H1 (cell line): ENCODE data around the gene GON4L. TPM values are rescaled to one million over a fixed set of nuclear protein-coding genes. Genes with fewer than 3 reads are reported as not detected.

ENCODE experiments used
- CTCF ChIA-PET: fragments of 300-600 bp; sonication (Branson Sonifier 250); formaldehyde crosslinking; loops from one replicate; lab custom pipeline; 2021; ENCODE audit not compliant: partially characterized antibody; lab: Charles Lee
- POLR2A ChIA-PET: fragments of 300-600 bp; sonication (Branson Sonifier 250); formaldehyde crosslinking; loops from one replicate; lab custom pipeline; 2021; ENCODE audit warnings: inconsistent platforms; ENCODE audit not compliant: partially characterized antibody; lab: Charles Lee
- DNase-seq, 2 experiments: peaks; one replicate each; pipeline versions ENCODE4 v3.0.0 to v3.0.0-alpha.2; 2010 to 2022; ENCODE audit warnings: low spot score in 2 of 2, low read depth in 1 of 2, mixed read lengths in 1 of 2
- FAIRE-seq: peaks from 2 replicates; lab custom pipeline; 2011; peaks lifted over from hg19 to GRCh38; lab: Jason Lieb, UNC
- H2AFZ ChIP-seq: 2 replicates; pipeline ENCODE4 v1.8.1; 2012; ENCODE audit warnings: low read length, inconsistent platforms
- H2AK5ac ChIP-seq: 2 replicates; pipeline ENCODE4 v1.6.1; 2013; ENCODE audit warnings: low read depth, low read length
- H2BK120ac ChIP-seq: replicated peaks from 2 replicates; pipeline ENCODE3; 2013; ENCODE audit warnings: low read depth, low read length, inconsistent platforms
- H2BK12ac ChIP-seq: 2 replicates; pipeline ENCODE4 v1.6.1; 2013; ENCODE audit warnings: low read depth, low read length
- H2BK15ac ChIP-seq: 2 replicates; pipeline ENCODE4 v1.6.1; 2013; ENCODE audit warnings: low read length
- H2BK20ac ChIP-seq: 2 replicates; pipeline ENCODE4 v1.6.1; 2013; ENCODE audit warnings: low read length
- H2BK5ac ChIP-seq: 2 replicates; pipeline ENCODE4 v1.6.1; 2013; ENCODE audit warnings: low read depth, low read length
- H3K14ac ChIP-seq: 2 replicates; pipeline ENCODE4 v1.6.1; 2013; ENCODE audit warnings: inconsistent platforms; ENCODE audit not compliant: insufficient read length
- H3K18ac ChIP-seq: 2 replicates; pipeline ENCODE4 v1.6.1; 2013; ENCODE audit warnings: low read length; ENCODE audit errors: extremely low read depth
- H3K23ac ChIP-seq: 2 replicates; pipeline ENCODE4 v1.6.1; 2013; ENCODE audit warnings: inconsistent platforms; ENCODE audit not compliant: insufficient read length
- H3K23me2 ChIP-seq: 2 replicates; pipeline ENCODE4 v1.6.1; 2013; ENCODE audit warnings: low read depth, low read length
- H3K27ac ChIP-seq: 2 replicates; pipeline ENCODE4 v1.6.1; 2011; ENCODE audit warnings: low read depth, low read length, inconsistent platforms
- H3K27me3 ChIP-seq, 4 experiments: replicated peaks in 1 of 4; 1 replicate in 1 of 4; 2 replicates in 3 of 4; pipeline versions ENCODE4 v1.6.1 to v1.8.1; 2011 to 2013; ENCODE audit warnings: low read length in 3 of 4, mild to moderate bottlenecking in 3 of 4, inconsistent platforms in 2 of 4, mixed read lengths in 2 of 4, moderate library complexity in 1 of 4; ENCODE audit not compliant: control insufficient read depth in 3 of 4, insufficient read depth in 3 of 4; ENCODE audit errors: extremely low read depth in 1 of 4
- H3K36me3 ChIP-seq, 4 experiments: 2 replicates each; pipeline versions ENCODE4 v1.6.1 to v1.8.1; 2011 to 2013; ENCODE audit warnings: mild to moderate bottlenecking in 4 of 4, low read length in 3 of 4, moderate library complexity in 2 of 4, control low read depth in 1 of 4, inconsistent platforms in 1 of 4; ENCODE audit not compliant: insufficient read depth in 4 of 4, control insufficient read depth in 2 of 4
- H3K4ac ChIP-seq: replicated peaks from 2 replicates; pipeline ENCODE3; 2013; ENCODE audit warnings: low read length, low read depth, mixed read lengths, inconsistent platforms; ENCODE audit not compliant: insufficient read length
- H3K4me1 ChIP-seq, 4 experiments: replicated peaks in 1 of 4; 1 replicate in 1 of 4; 2 replicates in 3 of 4; pipeline versions ENCODE4 v1.6.1 to v1.8.1; 2011 to 2013; ENCODE audit warnings: low read length in 3 of 4, inconsistent platforms in 2 of 4, mixed read lengths in 1 of 4; ENCODE audit not compliant: insufficient read depth in 4 of 4, control insufficient read depth in 3 of 4
- H3K4me2 ChIP-seq, 2 experiments: 2 replicates each; pipeline versions ENCODE4 v1.6.1 to v1.8.1; 2011 to 2013; ENCODE audit warnings: low read depth in 2 of 2, low read length in 2 of 2, control low read depth in 1 of 2, inconsistent platforms in 1 of 2, mild to moderate bottlenecking in 1 of 2; ENCODE audit not compliant: insufficient read depth in 1 of 2
- H3K4me3 ChIP-seq, 4 experiments: fragments of 200-600, 300-600 bp in 1 of 4; sonication (generic), shearing (Covaris generic), sonication (Bioruptor Twin) in 1 of 4; 2 replicates each; pipeline versions ENCODE4 v1.5.1 to v1.8.1; 2011 to 2016; ENCODE audit warnings: low read length in 4 of 4, low read depth in 3 of 4, control low read depth in 2 of 4, inconsistent platforms in 2 of 4, mild to moderate bottlenecking in 2 of 4, mixed read lengths in 1 of 4, moderate library complexity in 1 of 4; ENCODE audit not compliant: insufficient read depth in 2 of 4; ENCODE audit errors: extremely low read depth in 1 of 4
- H3K56ac ChIP-seq: replicated peaks from 2 replicates; pipeline ENCODE3; 2013; ENCODE audit warnings: low read depth, mild to moderate bottlenecking, mixed read lengths, low read length, inconsistent platforms; ENCODE audit not compliant: insufficient read length
- H3K79me1 ChIP-seq: 2 replicates; pipeline ENCODE4 v1.6.1; 2013; ENCODE audit warnings: low read depth, low read length, control low read depth
- H3K79me2 ChIP-seq, 2 experiments: 2 replicates each; pipeline versions ENCODE4 v1.6.1 to v1.8.1; 2012 to 2013; ENCODE audit warnings: low read length in 2 of 2, mild to moderate bottlenecking in 2 of 2, inconsistent platforms in 1 of 2; ENCODE audit not compliant: insufficient read depth in 2 of 2, control insufficient read depth in 1 of 2
- H3K9ac ChIP-seq, 4 experiments: replicated peaks in 1 of 4; 1 replicate in 1 of 4; 2 replicates in 3 of 4; pipeline versions ENCODE4 v1.6.1 to v1.8.1; 2011 to 2013; ENCODE audit warnings: low read depth in 3 of 4, low read length in 3 of 4, control low read depth in 2 of 4, mild to moderate bottlenecking in 2 of 4, moderate library complexity in 2 of 4, inconsistent platforms in 1 of 4; ENCODE audit errors: extremely low read depth in 1 of 4
- H3K9me3 ChIP-seq, 2 experiments: 2 replicates each; pipeline versions ENCODE4 v1.6.1 to v1.8.1; 2012 to 2013; ENCODE audit warnings: mild to moderate bottlenecking in 2 of 2, moderate library complexity in 2 of 2, control low read depth in 1 of 2, inconsistent platforms in 1 of 2, low read depth in 1 of 2, low read length in 1 of 2, mixed read lengths in 1 of 2; ENCODE audit not compliant: insufficient read depth in 2 of 2
- H4K20me1 ChIP-seq, 2 experiments: replicated peaks in 1 of 2; 2 replicates each; pipeline versions ENCODE3 to v1.8.1; 2011 to 2013; ENCODE audit warnings: inconsistent platforms in 2 of 2, low read length in 2 of 2, mild to moderate bottlenecking in 1 of 2; ENCODE audit not compliant: insufficient read depth in 2 of 2, control insufficient read depth in 1 of 2
- H4K5ac ChIP-seq: 2 replicates; pipeline ENCODE4 v1.6.1; 2013; ENCODE audit warnings: low read length, low read depth, mixed read lengths, inconsistent platforms; ENCODE audit not compliant: insufficient read length
- H4K8ac ChIP-seq: 2 replicates; pipeline ENCODE4 v1.8.0; 2013; ENCODE audit warnings: mild to moderate bottlenecking, moderate library complexity, low read length, inconsistent platforms; ENCODE audit not compliant: insufficient read depth; ENCODE audit errors: extremely low read depth
- H4K91ac ChIP-seq: replicated peaks from 2 replicates; pipeline ENCODE3; 2013; ENCODE audit warnings: low read length, mixed read lengths, inconsistent platforms; ENCODE audit not compliant: insufficient read length
- ASH2L ChIP-seq: fragments of 200-600, 300-600 bp; sonication (generic); IDR thresholded peaks from one replicate; pipeline ENCODE4 v1.7.1; 2017; ENCODE audit warnings: low read length
- JUN ChIP-seq: IDR thresholded peaks from 2 replicates; pipeline ENCODE4 v1.6.1; 2011; ENCODE audit warnings: low read depth, mild to moderate bottlenecking, improper control_type of control experiment, low read length
- KDM1A ChIP-seq: fragments of 200-600, 300-600 bp; sonication (generic); IDR thresholded peaks from 2 replicates; pipeline ENCODE4 v1.7.1; 2016; ENCODE audit warnings: mild to moderate bottlenecking, low read length, borderline replicate concordance
- MAFK ChIP-seq: IDR thresholded peaks from 2 replicates; pipeline ENCODE4 v1.6.1; 2012; ENCODE audit warnings: low read depth, mild to moderate bottlenecking, improper control_type of control experiment, low read length
- WGBS, 2 experiments: shearing (Covaris generic) in 1 of 2; methylation state at CpG; one replicate each; pipeline versions ENCODE4 v1.1.6 to v1.1.7; 2013 to 2015; ENCODE audit warnings: low lambda C conversion rate in 2 of 2, mixed read lengths in 2 of 2, inconsistent platforms in 1 of 2, low coverage in 1 of 2, missing lambda C conversion rate in 1 of 2; ENCODE audit not compliant: insufficient replicate concordance in 2 of 2, insufficient coverage in 1 of 2, insufficient read length in 1 of 2; ENCODE audit errors: extremely low coverage in 1 of 2, missing lambda C conversion rate in 1 of 2; 5-methylcytosine and 5-hydroxymethylcytosine counted together
- polyA plus RNA-seq, 7 experiments: library from polyadenylated mRNA; depleted of rRNA in 3 of 7; stranded (reverse) in 5 of 7; unstranded in 2 of 7; fragments of >200 nt in 5 of 7; fragments of 200-250 nt in 2 of 7; gene quantifications; 1 replicate in 5 of 7; 2 replicates in 1 of 7; 4 replicates in 1 of 7; pipeline versions ENCODE4 v1.2.1 to v1.2.3, GENCODE V29; 2011 to 2013; ENCODE audit warnings: missing spikeins in 2 of 7, mixed read lengths in 2 of 7
- total RNA-seq: library from RNA; stranded (reverse); fragmentation: NEBNext Ultra II Directional; extraction: Animal tissue kit (Norgen Biotek cat#: 25700); gene quantifications from 2 replicates; pipeline ENCODE4 v1.2.1, GENCODE V29; 2021

Gene GON4L
- total and polyA plus RNA-seq, 2 of the 8 experiments (the other 6 are each of a cell fraction or from before 2014, with no cell fraction given): 26.2 to 52.1 TPM

- Histone ChIP-seq H2BK12ac (no peak overlapping the region), H3K36me3 (no peaks in the 10 kb centered on the region), H3K4me2 (peak overlapping the region; percentile 56 to 81; a peak in 3 of 4 replicates), H2BK120ac (no peak overlapping the region), H3K27me3 (no peaks in the 10 kb centered on the region), H3K56ac (no peak overlapping the region), H2AFZ (peak overlapping the region; percentile 56), H3K79me2 (peaks cover 0 to 10% of the 10 kb centered on the region in 2 experiments; a peak in 2 of 4 replicates), H3K9me3 (no peaks in the 10 kb centered on the region), H3K23ac (no peak overlapping the region), H3K9ac (peak overlapping the region; percentile 43 to 87 (median 72); a peak in 6 of 7 replicates), H4K8ac (no peak overlapping the region), H4K20me1 (peaks cover 0 to 2% of the 10 kb centered on the region in 2 experiments), H3K18ac (no peak overlapping the region), H3K79me1 (peaks cover 3% of the 10 kb centered on the region; the same call in 1 of the 2 replicates), H3K4me3 (peak overlapping the region in 2 of 4 experiments; percentile 43 to 68; a peak in 3 of 8 replicates), H4K91ac (no peak overlapping the region), H2BK5ac (no peak overlapping the region), H2AK5ac (no peak overlapping the region), H3K4ac (no peak overlapping the region), H2BK15ac (no peak overlapping the region), H3K23me2 (peaks cover 8% of the 10 kb centered on the region), H4K5ac (no peak overlapping the region), H3K14ac (no peak overlapping the region), H3K4me1 (peaks cover 0 to 6% (median 2%) of the 10 kb centered on the region in 4 experiments; a peak in 4 of 7 replicates), H2BK20ac (no peak overlapping the region), H3K27ac (peak overlapping the region; percentile 75)
- FAIRE-seq (no peak), DNase-seq (no peak)
- no peak for TF ChIP-seq JUN
- no peak for TF ChIP-seq ASH2L
- no peak for TF ChIP-seq MAFK
- no peak for TF ChIP-seq KDM1A
- ChIA-PET POLR2A (interaction anchor here (1.0 to 2.4 kb wide), 3 partner anchors 9 to 116 kb away, joined by 3 to 7 read pairs (median 6); no protein-coding TSS in a partner anchor), CTCF (interaction anchor here (0.6 kb wide), 1 partner anchor 742 kb away, joined by 3 read pairs; no protein-coding TSS in a partner anchor)
- 94% methylated on average over 2 of the region's 2 CpGs; no CpG with 5 or more reads in 1 of the 2 experiments for WGBS, 2 experiments
These were observed 4.0 kb upstream of the GON4L start for GRCh38 chr1:155860970-155861510.
